Kidney (tissue), 14 donors: Measurements from ENCODE around the gene NAGA. TPM values are rescaled to one million over a fixed set of nuclear protein-coding genes. Genes with fewer than 3 reads are reported as not detected.

ENCODE experiments used
- DNase-seq, 5 donors: peaks; one replicate each; pipeline ENCODE4 v3.0.0-alpha.2; 2013 to 2020
- FAIRE-seq: peaks from 2 replicates; lab custom pipeline; 2012; peaks lifted over from hg19 to GRCh38; lab: Jason Lieb, UNC
- H3K27ac ChIP-seq, 2 donors: one replicate each; pipeline ENCODE4 v1.7.0; 2013; ENCODE audit warnings: low read depth in 2 of 2, low read length in 2 of 2, inconsistent platforms in 1 of 2
- H3K27me3 ChIP-seq: one replicate; pipeline ENCODE4 v1.7.1; 2013; ENCODE audit warnings: low read length, inconsistent platforms; ENCODE audit not compliant: control insufficient read depth, insufficient read depth
- H3K36me3 ChIP-seq, 3 donors: one replicate each; pipeline versions ENCODE4 v1.7.0 to v1.7.1; 2013; ENCODE audit warnings: low read length in 3 of 3, control low read depth in 1 of 3, inconsistent platforms in 1 of 3; ENCODE audit not compliant: insufficient read depth in 3 of 3, control insufficient read depth in 2 of 3
- H3K4me1 ChIP-seq, 3 donors: one replicate each; pipeline versions ENCODE4 v1.7.0 to v1.7.1; 2013; ENCODE audit warnings: low read length in 3 of 3, inconsistent platforms in 1 of 3, low read depth in 1 of 3; ENCODE audit not compliant: control insufficient read depth in 2 of 3, insufficient read depth in 2 of 3
- H3K4me3 ChIP-seq, 3 donors: one replicate each; pipeline versions ENCODE4 v1.7.0 to v1.8.1; 2013; ENCODE audit warnings: low read length in 3 of 3, control low read depth in 1 of 3, inconsistent platforms in 1 of 3
- H3K9ac ChIP-seq, 3 donors: one replicate each; pipeline versions ENCODE4 v1.7.0 to v1.7.1; 2013; ENCODE audit warnings: low read length in 3 of 3, control low read depth in 1 of 3, inconsistent platforms in 1 of 3
- H3K9me3 ChIP-seq, 3 donors: one replicate each; pipeline versions ENCODE4 v1.7.0 to v1.7.1; 2013; ENCODE audit warnings: low read length in 3 of 3, control low read depth in 1 of 3, inconsistent platforms in 1 of 3; ENCODE audit not compliant: control insufficient read depth in 2 of 3, insufficient read depth in 1 of 3
- CTCF ChIP-seq: IDR thresholded peaks from 3 replicates; pipeline ENCODE4 v1.5.1; 2012; ENCODE audit warnings: mild to moderate bottlenecking, moderate library complexity, borderline replicate concordance; ENCODE audit not compliant: insufficient read depth; ENCODE audit errors: extremely low read depth
- intact Hi-C: fragments of 100-400 bp; cut with DNase I; formaldehyde crosslinking; loops from one replicate; pipeline ENCODE4 v1.11.1; 2022
- polyA plus RNA-seq: library from polyadenylated mRNA; stranded (reverse); fragments of 350-450 nt; fragmentation: Illumina TruSeq; extraction: RNeasy Lipid Tissue Mini Kit (QIAGEN cat#74804); gene quantifications from one replicate; pipeline ENCODE4 v1.2.3, GENCODE V29; 2014; ENCODE audit warnings: low read depth, low replicate concordance; ENCODE audit not compliant: insufficient read depth
- total RNA-seq: library from RNA; stranded (reverse); fragmentation: NEBNext Ultra II Directional; extraction: Animal tissue kit (Norgen Biotek cat#: 25700); gene quantifications from one replicate; pipeline ENCODE4 v1.2.1, GENCODE V29; 2021
- donor health status: control.
- donor health status: control.
- donor health status: control.
- donor health status: control.
- donor health status: control.
- donor health status: DM: yes; HTN: yes; CAD: no.
- donor health status: Normal renal cell carcinoma (clear cell type).

The NAGA gene
- total and polyA plus RNA-seq, 2 donors from 2014 or later: 27.0 to 29.8 TPM

- DNase-seq: no peak
- H3K9ac ChIP-seq: no peak overlapping the region
- peaks cover 0 to 10% (median 4%) of the 10 kb centered on the region in 3 donors for H3K9me3 ChIP-seq
- H3K27me3 ChIP-seq: no peaks in the 10 kb centered on the region
- no peaks in the 10 kb centered on the region for H3K4me1 ChIP-seq
- no peaks in the 10 kb centered on the region for H3K36me3 ChIP-seq
- FAIRE-seq: no peak
- H3K4me3 ChIP-seq: no peak overlapping the region
- H3K27ac ChIP-seq: no peak overlapping the region
- no peak for TF ChIP-seq CTCF
- intact Hi-C loops: no loop called here
These were observed 57.2 kb downstream of the NAGA start for GRCh38 chr22:42013385-42013784.

GRCh38 chr22:42010778-42011177 is 59.8 kb downstream of the NAGA start:
- Histone ChIP-seq H3K36me3 (no peaks in the 10 kb centered on the region), H3K9ac (no peak overlapping the region), H3K27ac (no peak overlapping the region), H3K4me3 (no peak overlapping the region), H3K4me1 (no peaks in the 10 kb centered on the region), H3K27me3 (no peaks in the 10 kb centered on the region), H3K9me3 (peaks cover 0 to 12% (median 4%) of the 10 kb centered on the region in 3 donors)
- no peak for TF ChIP-seq CTCF
- FAIRE-seq (no peak), DNase-seq (no peak)
- intact Hi-C loops: no loop called here

Other genes with a start within 250 kb of the NAGA start
- gene SREBF2, start 237.7 kb downstream of the NAGA start, total RNA-seq: 71.4 TPM
- 49.2 TPM for gene SREBF2, start 237.7 kb downstream of the NAGA start, polyA plus RNA-seq
- 0.35 TPM for gene SHISA8, start 155.7 kb downstream of the NAGA start, total RNA-seq
- gene SHISA8, start 155.7 kb downstream of the NAGA start, polyA plus RNA-seq: 0.47 TPM
- 2.9 TPM for gene TNFRSF13C, start 144.0 kb downstream of the NAGA start, total RNA-seq
- not detected for gene TNFRSF13C, start 144.0 kb downstream of the NAGA start, polyA plus RNA-seq
- 2.8 TPM for gene CENPM, start 123.7 kb downstream of the NAGA start, total RNA-seq
- gene CENPM, start 123.7 kb downstream of the NAGA start, polyA plus RNA-seq: 2.8 TPM
- 0.22 TPM for gene SEPTIN3, start 101.4 kb downstream of the NAGA start, total RNA-seq
- 0.49 TPM for gene SEPTIN3, start 101.4 kb downstream of the NAGA start, polyA plus RNA-seq
- 2.5 TPM for gene WBP2NL, start 72.0 kb downstream of the NAGA start, total RNA-seq
- 0.84 TPM for gene WBP2NL, start 72.0 kb downstream of the NAGA start, polyA plus RNA-seq
- gene PHETA2, start 3.4 kb upstream of the NAGA start, total RNA-seq: 10.4 TPM
- 6.3 TPM for gene PHETA2, start 3.4 kb upstream of the NAGA start, polyA plus RNA-seq
- 113 TPM for gene SMDT1, start 8.9 kb upstream of the NAGA start, total RNA-seq
- 264 TPM for gene SMDT1, start 8.9 kb upstream of the NAGA start, polyA plus RNA-seq
- 69.0 TPM for gene NDUFA6, start 20.0 kb upstream of the NAGA start, total RNA-seq
- 317 TPM for gene NDUFA6, start 20.0 kb upstream of the NAGA start, polyA plus RNA-seq
- gene CYP2D6, start 60.0 kb upstream of the NAGA start, total RNA-seq: 3.2 TPM
- 0.39 TPM for gene CYP2D6, start 60.0 kb upstream of the NAGA start, polyA plus RNA-seq
- gene TCF20, start 199.8 kb upstream of the NAGA start, total RNA-seq: 63.6 TPM
- gene TCF20, start 199.8 kb upstream of the NAGA start, polyA plus RNA-seq: 6.1 TPM